SK-N-SH (cell line): ENCODE measurements around the gene SNX20.

Source experiments
- JUND ChIP-seq: IDR thresholded peaks from 2 replicates; pipeline ENCODE4 v1.4.0; 2012
- MXI1 ChIP-seq: IDR thresholded peaks from 2 replicates; pipeline ENCODE4 v1.6.1; 2012; ENCODE audit warnings: mild to moderate bottlenecking, low read depth, low read length, improper control_type of control experiment
- RAD21 ChIP-seq: IDR thresholded peaks from 2 replicates; pipeline ENCODE4 v1.6.1; 2012; ENCODE audit warnings: mild to moderate bottlenecking, low read length
- RCOR1 ChIP-seq: fragments of 150-350 bp; IDR thresholded peaks from 2 replicates; pipeline ENCODE4 v1.6.1; 2017; ENCODE audit warnings: antibody characterized with exemption, low read length
- TF ChIP-seq, protein P1 (sequence below): fragments of 150-350 bp; IDR thresholded peaks from 2 replicates; pipeline ENCODE4 v1.6.1; 2017; ENCODE audit warnings: antibody characterized with exemption, low read length, low read depth, borderline replicate concordance
- TF ChIP-seq, protein P2 (sequence below): fragments of 200-600 bp; sonication (generic); IDR thresholded peaks from 2 replicates; pipeline ENCODE4 v1.6.1; 2017; ENCODE audit warnings: antibody characterized with exemption, mild to moderate bottlenecking, moderate library complexity
- TF ChIP-seq, protein P3 (sequence below): IDR thresholded peaks from 2 replicates; pipeline ENCODE4 v1.6.1; 2012; ENCODE audit warnings: mild to moderate bottlenecking, low read depth, low read length, moderate library complexity
- TF ChIP-seq, protein P4 (sequence below): IDR thresholded peaks from 2 replicates; pipeline ENCODE4 v1.4.0; 2012; ENCODE audit warnings: low read depth, borderline replicate concordance

DNA sequence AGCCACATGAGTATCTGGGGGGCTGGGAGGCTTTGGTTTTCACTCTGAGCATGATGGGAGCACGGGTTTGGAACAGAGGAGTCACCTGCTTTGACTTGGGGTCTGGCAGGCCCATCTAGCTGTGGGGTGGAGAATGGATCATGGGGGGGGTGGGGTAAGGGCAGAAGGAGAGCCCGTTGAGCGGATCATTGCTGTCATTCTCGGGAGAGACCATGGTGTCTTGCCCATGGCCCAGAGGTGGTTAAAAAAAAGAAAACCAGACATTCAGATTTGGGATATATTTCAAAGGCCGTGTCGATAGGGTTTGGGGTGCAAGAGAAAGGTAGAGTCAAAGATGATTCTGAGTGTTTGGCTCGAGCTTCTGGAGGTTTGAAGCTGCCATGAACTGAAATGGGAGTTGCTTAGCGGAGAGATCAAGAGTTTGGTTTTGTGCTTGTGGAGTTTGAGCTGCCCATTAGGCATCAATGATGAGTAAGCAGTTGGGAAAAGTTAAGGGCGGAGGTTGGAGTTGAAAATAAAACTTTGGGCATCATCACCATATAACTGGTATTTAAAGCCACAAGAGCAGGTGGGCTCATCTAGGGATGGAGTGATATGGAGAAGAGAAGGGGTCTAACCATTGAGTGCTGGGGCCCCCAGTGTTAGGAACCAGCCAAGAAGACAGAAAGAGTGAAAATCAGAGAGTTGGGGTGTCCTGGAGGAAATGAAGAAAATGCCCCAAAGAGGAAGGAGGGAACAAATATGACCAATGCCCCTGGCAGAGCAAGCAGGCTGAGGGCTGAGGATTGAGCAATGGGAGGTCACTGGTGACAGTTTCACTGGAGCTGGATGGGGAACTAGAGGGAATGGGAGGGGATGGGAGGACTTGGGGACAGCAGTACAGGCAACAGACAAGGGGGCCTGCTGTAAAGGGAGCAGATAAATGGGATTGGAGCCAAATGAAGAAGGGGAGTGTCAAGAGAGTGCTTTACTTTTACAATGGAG, 14.2 kb upstream of the SNX20 start:
- TF ChIP-seq, protein P1, sequence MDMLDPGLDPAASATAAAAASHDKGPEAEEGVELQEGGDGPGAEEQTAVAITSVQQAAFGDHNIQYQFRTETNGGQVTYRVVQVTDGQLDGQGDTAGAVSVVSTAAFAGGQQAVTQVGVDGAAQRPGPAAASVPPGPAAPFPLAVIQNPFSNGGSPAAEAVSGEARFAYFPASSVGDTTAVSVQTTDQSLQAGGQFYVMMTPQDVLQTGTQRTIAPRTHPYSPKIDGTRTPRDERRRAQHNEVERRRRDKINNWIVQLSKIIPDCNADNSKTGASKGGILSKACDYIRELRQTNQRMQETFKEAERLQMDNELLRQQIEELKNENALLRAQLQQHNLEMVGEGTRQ: no peak
- TF ChIP-seq RAD21: no peak
- TF ChIP-seq, protein P2, sequence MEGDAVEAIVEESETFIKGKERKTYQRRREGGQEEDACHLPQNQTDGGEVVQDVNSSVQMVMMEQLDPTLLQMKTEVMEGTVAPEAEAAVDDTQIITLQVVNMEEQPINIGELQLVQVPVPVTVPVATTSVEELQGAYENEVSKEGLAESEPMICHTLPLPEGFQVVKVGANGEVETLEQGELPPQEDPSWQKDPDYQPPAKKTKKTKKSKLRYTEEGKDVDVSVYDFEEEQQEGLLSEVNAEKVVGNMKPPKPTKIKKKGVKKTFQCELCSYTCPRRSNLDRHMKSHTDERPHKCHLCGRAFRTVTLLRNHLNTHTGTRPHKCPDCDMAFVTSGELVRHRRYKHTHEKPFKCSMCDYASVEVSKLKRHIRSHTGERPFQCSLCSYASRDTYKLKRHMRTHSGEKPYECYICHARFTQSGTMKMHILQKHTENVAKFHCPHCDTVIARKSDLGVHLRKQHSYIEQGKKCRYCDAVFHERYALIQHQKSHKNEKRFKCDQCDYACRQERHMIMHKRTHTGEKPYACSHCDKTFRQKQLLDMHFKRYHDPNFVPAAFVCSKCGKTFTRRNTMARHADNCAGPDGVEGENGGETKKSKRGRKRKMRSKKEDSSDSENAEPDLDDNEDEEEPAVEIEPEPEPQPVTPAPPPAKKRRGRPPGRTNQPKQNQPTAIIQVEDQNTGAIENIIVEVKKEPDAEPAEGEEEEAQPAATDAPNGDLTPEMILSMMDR: no peak
- TF ChIP-seq, protein P3, sequence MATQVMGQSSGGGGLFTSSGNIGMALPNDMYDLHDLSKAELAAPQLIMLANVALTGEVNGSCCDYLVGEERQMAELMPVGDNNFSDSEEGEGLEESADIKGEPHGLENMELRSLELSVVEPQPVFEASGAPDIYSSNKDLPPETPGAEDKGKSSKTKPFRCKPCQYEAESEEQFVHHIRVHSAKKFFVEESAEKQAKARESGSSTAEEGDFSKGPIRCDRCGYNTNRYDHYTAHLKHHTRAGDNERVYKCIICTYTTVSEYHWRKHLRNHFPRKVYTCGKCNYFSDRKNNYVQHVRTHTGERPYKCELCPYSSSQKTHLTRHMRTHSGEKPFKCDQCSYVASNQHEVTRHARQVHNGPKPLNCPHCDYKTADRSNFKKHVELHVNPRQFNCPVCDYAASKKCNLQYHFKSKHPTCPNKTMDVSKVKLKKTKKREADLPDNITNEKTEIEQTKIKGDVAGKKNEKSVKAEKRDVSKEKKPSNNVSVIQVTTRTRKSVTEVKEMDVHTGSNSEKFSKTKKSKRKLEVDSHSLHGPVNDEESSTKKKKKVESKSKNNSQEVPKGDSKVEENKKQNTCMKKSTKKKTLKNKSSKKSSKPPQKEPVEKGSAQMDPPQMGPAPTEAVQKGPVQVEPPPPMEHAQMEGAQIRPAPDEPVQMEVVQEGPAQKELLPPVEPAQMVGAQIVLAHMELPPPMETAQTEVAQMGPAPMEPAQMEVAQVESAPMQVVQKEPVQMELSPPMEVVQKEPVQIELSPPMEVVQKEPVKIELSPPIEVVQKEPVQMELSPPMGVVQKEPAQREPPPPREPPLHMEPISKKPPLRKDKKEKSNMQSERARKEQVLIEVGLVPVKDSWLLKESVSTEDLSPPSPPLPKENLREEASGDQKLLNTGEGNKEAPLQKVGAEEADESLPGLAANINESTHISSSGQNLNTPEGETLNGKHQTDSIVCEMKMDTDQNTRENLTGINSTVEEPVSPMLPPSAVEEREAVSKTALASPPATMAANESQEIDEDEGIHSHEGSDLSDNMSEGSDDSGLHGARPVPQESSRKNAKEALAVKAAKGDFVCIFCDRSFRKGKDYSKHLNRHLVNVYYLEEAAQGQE: no peak
- no peak for TF ChIP-seq RCOR1
- no peak for TF ChIP-seq JUND
- TF ChIP-seq, protein P4, sequence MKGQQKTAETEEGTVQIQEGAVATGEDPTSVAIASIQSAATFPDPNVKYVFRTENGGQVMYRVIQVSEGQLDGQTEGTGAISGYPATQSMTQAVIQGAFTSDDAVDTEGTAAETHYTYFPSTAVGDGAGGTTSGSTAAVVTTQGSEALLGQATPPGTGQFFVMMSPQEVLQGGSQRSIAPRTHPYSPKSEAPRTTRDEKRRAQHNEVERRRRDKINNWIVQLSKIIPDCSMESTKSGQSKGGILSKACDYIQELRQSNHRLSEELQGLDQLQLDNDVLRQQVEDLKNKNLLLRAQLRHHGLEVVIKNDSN: no peak
- no peak for TF ChIP-seq MXI1
